Mesenchymal stem cell (in vitro differentiated cells and primary cell): Measurements from ENCODE around the gene STIM1.

Experiments
- DNase-seq: peaks from one replicate; pipeline ENCODE4 v3.0.0-alpha.2; 2013
- H2AFZ ChIP-seq: one replicate; pipeline ENCODE4 v1.6.1; 2013; ENCODE audit warnings: low read depth, mild to moderate bottlenecking, control low read depth, inconsistent platforms, low read length, moderate library complexity
- H2AK5ac ChIP-seq: 2 replicates; pipeline ENCODE4 v1.6.1; 2013; ENCODE audit warnings: low read length, moderate library complexity, mild to moderate bottlenecking, inconsistent platforms; ENCODE audit not compliant: severe bottlenecking
- H2BK120ac ChIP-seq: one replicate; pipeline ENCODE4 v1.6.1; 2013; ENCODE audit warnings: low read depth, mild to moderate bottlenecking, inconsistent platforms, low read length, moderate library complexity
- H2BK12ac ChIP-seq, 2 experiments: one replicate each; pipeline ENCODE4 v1.6.1; 2013; ENCODE audit warnings: inconsistent platforms in 2 of 2, low read length in 2 of 2, mild to moderate bottlenecking in 2 of 2, moderate library complexity in 2 of 2, control low read depth in 1 of 2
- H2BK15ac ChIP-seq: one replicate; pipeline ENCODE4 v1.6.1; 2013; ENCODE audit warnings: mild to moderate bottlenecking, low read depth, inconsistent platforms; ENCODE audit not compliant: poor library complexity, severe bottlenecking
- H2BK5ac ChIP-seq: 2 replicates; pipeline ENCODE4 v1.6.1; 2013; ENCODE audit warnings: low read depth, mild to moderate bottlenecking, low read length, control low read depth, inconsistent platforms; ENCODE audit not compliant: poor library complexity, severe bottlenecking
- H3K14ac ChIP-seq, 2 experiments: one replicate each; pipeline ENCODE4 v1.6.1; 2013; ENCODE audit warnings: inconsistent platforms in 2 of 2, low read length in 2 of 2, control low read depth in 1 of 2, mild to moderate bottlenecking in 1 of 2, moderate library complexity in 1 of 2
- H3K18ac ChIP-seq, 2 experiments: one replicate each; pipeline ENCODE4 v1.6.1; 2013; ENCODE audit warnings: inconsistent platforms in 2 of 2, low read length in 2 of 2, control low read depth in 1 of 2, low read depth in 1 of 2, mild to moderate bottlenecking in 1 of 2
- H3K23ac ChIP-seq, 2 experiments: one replicate each; pipeline ENCODE4 v1.6.1; 2013; ENCODE audit warnings: inconsistent platforms in 2 of 2, low read length in 2 of 2, mild to moderate bottlenecking in 2 of 2, moderate library complexity in 2 of 2, control low read depth in 1 of 2
- H3K27ac ChIP-seq: 2 replicates; pipeline ENCODE4 v1.5.1; 2013; ENCODE audit warnings: mild to moderate bottlenecking, moderate library complexity, low read length, control low read depth, inconsistent platforms; ENCODE audit not compliant: poor library complexity, severe bottlenecking
- H3K27me3 ChIP-seq, 2 experiments: 2 replicates each; pipeline versions ENCODE4 v1.6.1 to v1.7.0; 2013; ENCODE audit warnings: low read length in 2 of 2, mild to moderate bottlenecking in 2 of 2, moderate library complexity in 2 of 2, control low read depth in 1 of 2, inconsistent platforms in 1 of 2; ENCODE audit not compliant: control insufficient read depth in 1 of 2, insufficient read depth in 1 of 2
- H3K36me3 ChIP-seq, 2 experiments: 2 replicates each; pipeline versions ENCODE4 v1.6.1 to v1.7.0; 2013; ENCODE audit warnings: low read length in 2 of 2, control low read depth in 1 of 2, inconsistent platforms in 1 of 2, low read depth in 1 of 2, mild to moderate bottlenecking in 1 of 2; ENCODE audit not compliant: insufficient read depth in 2 of 2, control insufficient read depth in 1 of 2
- H3K4ac ChIP-seq, 2 experiments: one replicate each; pipeline ENCODE4 v1.6.1; 2013; ENCODE audit warnings: inconsistent platforms in 2 of 2, low read length in 2 of 2, mild to moderate bottlenecking in 2 of 2, moderate library complexity in 2 of 2, control low read depth in 1 of 2, low read depth in 1 of 2
- H3K4me1 ChIP-seq: 2 replicates; pipeline ENCODE4 v1.6.1; 2013; ENCODE audit warnings: low read depth, low read length, control low read depth; ENCODE audit not compliant: control insufficient read depth, insufficient read depth
- H3K4me2 ChIP-seq: 2 replicates; pipeline ENCODE4 v1.6.1; 2013; ENCODE audit warnings: low read length, mild to moderate bottlenecking, inconsistent platforms; ENCODE audit not compliant: poor library complexity, severe bottlenecking
- H3K4me3 ChIP-seq, 2 experiments: 2 replicates each; pipeline versions ENCODE4 v1.5.1 to v1.7.0; 2013; ENCODE audit warnings: low read length in 2 of 2, mild to moderate bottlenecking in 2 of 2, control low read depth in 1 of 2, low read depth in 1 of 2; ENCODE audit not compliant: insufficient read depth in 1 of 2
- H3K79me1 ChIP-seq: replicated peaks from 2 replicates; pipeline ENCODE4 v1.6.1; 2013; ENCODE audit warnings: mild to moderate bottlenecking, control low read depth, low read length, inconsistent platforms; ENCODE audit not compliant: poor library complexity, severe bottlenecking
- H3K9ac ChIP-seq: 2 replicates; pipeline ENCODE4 v1.7.0; 2013; ENCODE audit warnings: mild to moderate bottlenecking, low read length, moderate library complexity
- H3K9me3 ChIP-seq: 2 replicates; pipeline ENCODE4 v1.7.0; 2013; ENCODE audit warnings: mild to moderate bottlenecking, low read length; ENCODE audit not compliant: control insufficient read depth
- H4K8ac ChIP-seq: one replicate; pipeline ENCODE4 v1.6.1; 2013; ENCODE audit warnings: inconsistent platforms, mild to moderate bottlenecking, low read length, moderate library complexity
- H4K91ac ChIP-seq: one replicate; pipeline ENCODE4 v1.6.1; 2013; ENCODE audit warnings: mild to moderate bottlenecking, low read length, inconsistent platforms
- WGBS: methylation state at CpG from one replicate; pipeline ENCODE4 v1.1.7; 2013; ENCODE audit warnings: mixed read lengths; 5-methylcytosine and 5-hydroxymethylcytosine counted together

STIM1 gene

GRCh38 chr11:3972431-3972830 is 117.0 kb downstream of the STIM1 start:
- no peak overlapping the region for H2BK5ac ChIP-seq
- no peak overlapping the region for H2BK12ac ChIP-seq
- no peak overlapping the region for H4K91ac ChIP-seq
- no peak overlapping the region for H4K8ac ChIP-seq
- 97% methylated on average over 1 of the region's 1 CpG for WGBS
- no peak overlapping the region for H3K23ac ChIP-seq
- H3K4me3 ChIP-seq = no peak overlapping the region
- no peaks in the 10 kb centered on the region for H3K9me3 ChIP-seq
- H3K79me1 ChIP-seq = peaks cover 21% of the 10 kb centered on the region
- no peak for DNase-seq
- H3K9ac ChIP-seq = no peak overlapping the region
- no peak overlapping the region for H3K27ac ChIP-seq
- no peaks in the 10 kb centered on the region for H3K4me1 ChIP-seq
- peaks cover 2 to 5% of the 10 kb centered on the region in 2 experiments for H3K36me3 ChIP-seq
- no peaks in the 10 kb centered on the region for H3K27me3 ChIP-seq
- no peak overlapping the region for H3K18ac ChIP-seq
- no peak overlapping the region for H3K14ac ChIP-seq
- no peak overlapping the region for H2BK120ac ChIP-seq
- no peak overlapping the region for H3K4ac ChIP-seq
- no peak overlapping the region for H2BK15ac ChIP-seq
- no peak overlapping the region for H2AK5ac ChIP-seq
- H3K4me2 ChIP-seq = no peak overlapping the region
- H2AFZ ChIP-seq = no peak overlapping the region

GRCh38 chr11:3977078-3977477 is 121.6 kb downstream of the STIM1 start:
- no peaks in the 10 kb centered on the region for H3K36me3 ChIP-seq
- H2AFZ ChIP-seq = no peak overlapping the region
- no peak overlapping the region for H3K14ac ChIP-seq
- H2BK12ac ChIP-seq = no peak overlapping the region
- WGBS = 85% methylated on average over 1 of the region's 1 CpG
- H2BK5ac ChIP-seq = no peak overlapping the region
- no peak for DNase-seq
- H3K4me2 ChIP-seq = no peak overlapping the region
- no peak overlapping the region for H3K4ac ChIP-seq
- no peak overlapping the region for H4K8ac ChIP-seq
- no peak overlapping the region for H3K9ac ChIP-seq
- H3K79me1 ChIP-seq = peaks cover 27% of the 10 kb centered on the region
- no peak overlapping the region for H3K23ac ChIP-seq
- H2AK5ac ChIP-seq = no peak overlapping the region
- H3K27me3 ChIP-seq = no peaks in the 10 kb centered on the region
- H2BK120ac ChIP-seq = no peak overlapping the region
- H2BK15ac ChIP-seq = no peak overlapping the region
- H3K4me3 ChIP-seq = no peak overlapping the region
- H4K91ac ChIP-seq = no peak overlapping the region
- no peaks in the 10 kb centered on the region for H3K9me3 ChIP-seq
- no peaks in the 10 kb centered on the region for H3K4me1 ChIP-seq
- H3K27ac ChIP-seq = no peak overlapping the region
- no peak overlapping the region for H3K18ac ChIP-seq

GRCh38 chr11:3981084-3981633 is 125.7 kb downstream of the STIM1 start:
- no peak overlapping the region for H2BK5ac ChIP-seq
- H3K18ac ChIP-seq = no peak overlapping the region
- H2AK5ac ChIP-seq = no peak overlapping the region
- H3K36me3 ChIP-seq = no peaks in the 10 kb centered on the region
- DNase-seq = no peak
- H3K23ac ChIP-seq = no peak overlapping the region
- no peak overlapping the region for H3K4me2 ChIP-seq
- H3K27me3 ChIP-seq = no peaks in the 10 kb centered on the region
- no peak overlapping the region for H3K27ac ChIP-seq
- no peak overlapping the region for H2BK12ac ChIP-seq
- H3K4me1 ChIP-seq = peaks cover 2% of the 10 kb centered on the region
- no peak overlapping the region for H2BK120ac ChIP-seq
- no peak overlapping the region for H3K4ac ChIP-seq
- no peak overlapping the region for H3K4me3 ChIP-seq
- no peak overlapping the region for H2BK15ac ChIP-seq
- 92% methylated on average over 9 of the region's 9 CpGs for WGBS
- no peak overlapping the region for H4K91ac ChIP-seq
- no peaks in the 10 kb centered on the region for H3K9me3 ChIP-seq
- H3K14ac ChIP-seq = no peak overlapping the region
- H4K8ac ChIP-seq = no peak overlapping the region
- H3K79me1 ChIP-seq = peaks cover 32% of the 10 kb centered on the region
- no peak overlapping the region for H3K9ac ChIP-seq
- H2AFZ ChIP-seq = no peak overlapping the region

- no peak overlapping the region for H3K4ac ChIP-seq
- H3K27me3 ChIP-seq = no peaks in the 10 kb centered on the region
- H3K23ac ChIP-seq = no peak overlapping the region
- H4K91ac ChIP-seq = no peak overlapping the region
- no peak overlapping the region for H2BK12ac ChIP-seq
- H3K79me1 ChIP-seq = peaks cover 32% of the 10 kb centered on the region
- no peaks in the 10 kb centered on the region for H3K36me3 ChIP-seq
- H3K9ac ChIP-seq = no peak overlapping the region
- H3K14ac ChIP-seq = no peak overlapping the region
- no peak overlapping the region for H3K4me3 ChIP-seq
- H2BK5ac ChIP-seq = no peak overlapping the region
- no peak overlapping the region for H4K8ac ChIP-seq
- H3K4me2 ChIP-seq = no peak overlapping the region
- H3K9me3 ChIP-seq = no peaks in the 10 kb centered on the region
- WGBS = 100% methylated on average over 1 of the region's 2 CpGs
- no peak overlapping the region for H3K27ac ChIP-seq
- H2AK5ac ChIP-seq = no peak overlapping the region
- H3K4me1 ChIP-seq = peaks cover 2% of the 10 kb centered on the region
- no peak overlapping the region for H2AFZ ChIP-seq
- H2BK120ac ChIP-seq = no peak overlapping the region
- no peak overlapping the region for H3K18ac ChIP-seq
- H2BK15ac ChIP-seq = no peak overlapping the region
- no peak for DNase-seq
Measured at GRCh38 chr11:3982431-3982830, 127.0 kb downstream of the STIM1 start.
